MV-4-11 (cell line): Measurements from ENCODE around the gene DIDO1.

Source experiments
- DNase-seq: peaks from one replicate; lab custom pipeline; 2025; lab: John Stamatoyannopoulos, UW

The DIDO1 gene

DNA sequence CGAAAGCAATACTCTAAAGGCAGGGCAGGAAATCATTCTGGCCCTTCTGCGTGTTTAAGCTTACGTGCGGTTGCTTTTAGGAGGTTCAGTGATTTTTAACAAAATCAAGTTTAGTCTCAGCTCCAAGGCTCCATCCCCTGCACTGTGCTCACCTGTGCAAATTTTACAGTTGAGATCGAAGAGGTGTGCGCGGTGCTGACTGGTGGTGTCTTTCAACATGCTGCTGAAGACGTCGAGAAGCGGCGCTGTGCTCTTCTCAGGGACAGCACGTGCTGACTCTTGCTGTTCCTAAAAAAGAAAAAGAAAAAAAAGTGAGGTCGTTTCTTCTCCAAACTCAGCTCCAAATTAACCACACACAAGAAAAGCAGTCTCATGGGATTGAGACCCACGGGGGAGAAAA, 32.0 kb downstream of the DIDO1 start:
- no peak for DNase-seq

GRCh38 chr20:62893700-62894099, 32.6 kb downstream of the DIDO1 start:
- no peak for DNase-seq

DNA sequence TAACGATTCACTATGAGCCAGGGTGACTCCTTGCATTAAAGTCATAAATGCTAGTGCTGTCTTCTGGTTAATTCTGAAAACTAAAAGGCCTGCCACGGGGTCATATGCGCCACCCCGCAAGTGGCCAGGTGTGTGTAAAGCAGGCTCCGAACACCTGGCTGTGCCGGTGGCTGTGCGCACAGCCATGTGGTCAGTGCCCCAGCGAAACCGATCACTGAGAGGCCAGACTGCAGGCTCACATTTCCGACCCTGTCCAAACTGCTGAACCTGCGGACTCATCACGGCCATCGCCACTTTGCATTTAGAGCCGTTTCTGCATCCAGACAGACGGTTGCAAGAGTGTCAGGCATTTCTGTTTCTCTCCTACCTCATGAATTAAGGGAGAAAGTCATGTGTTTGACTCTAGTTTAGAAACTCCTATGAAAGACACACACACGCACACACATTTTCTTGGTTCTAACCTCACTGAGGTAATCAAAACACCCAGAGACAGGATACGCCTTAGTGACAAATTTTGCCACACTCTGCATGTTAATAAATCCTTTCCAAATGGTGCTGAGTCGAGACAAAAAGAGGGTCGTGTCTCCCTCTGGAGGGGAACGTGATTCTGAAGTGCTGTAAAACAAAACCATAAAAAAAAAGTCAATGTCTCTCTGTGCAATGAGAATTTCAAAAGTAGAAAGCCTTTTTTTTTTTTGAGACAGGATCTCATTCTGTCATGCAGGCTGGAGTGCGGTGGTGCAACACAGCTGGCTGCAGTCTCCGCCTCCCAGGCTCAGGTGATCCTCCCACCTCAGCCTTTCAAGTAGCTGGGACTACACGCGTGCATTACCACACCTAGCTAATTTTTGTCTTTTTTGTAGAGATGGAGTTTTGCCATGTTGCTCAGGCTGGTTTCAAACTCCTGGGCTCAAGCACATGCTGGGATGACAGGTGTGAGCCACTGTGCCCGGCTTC, 33.7 kb downstream of the DIDO1 start:
- no peak for DNase-seq

DNA sequence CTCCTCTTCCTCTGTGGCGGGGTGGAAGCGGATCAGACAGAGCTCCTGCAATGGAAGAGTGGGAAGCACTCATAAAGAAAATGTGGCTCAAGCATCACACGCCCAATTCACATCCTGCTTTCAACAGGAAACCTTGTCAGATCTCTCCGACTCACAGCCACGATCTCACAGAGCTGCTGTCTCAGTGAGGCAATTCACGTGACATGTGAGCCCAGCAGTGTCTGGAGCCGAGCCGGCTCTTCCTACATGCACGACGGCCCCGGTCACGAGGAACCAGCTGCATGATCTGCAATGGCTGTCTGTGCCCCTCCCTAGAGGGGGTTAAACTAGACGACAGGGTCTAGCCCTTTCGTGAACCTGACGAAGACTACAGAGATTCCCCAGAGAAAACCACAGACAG, 35.2 kb downstream of the DIDO1 start:
- DNase-seq, result no peak

DNA sequence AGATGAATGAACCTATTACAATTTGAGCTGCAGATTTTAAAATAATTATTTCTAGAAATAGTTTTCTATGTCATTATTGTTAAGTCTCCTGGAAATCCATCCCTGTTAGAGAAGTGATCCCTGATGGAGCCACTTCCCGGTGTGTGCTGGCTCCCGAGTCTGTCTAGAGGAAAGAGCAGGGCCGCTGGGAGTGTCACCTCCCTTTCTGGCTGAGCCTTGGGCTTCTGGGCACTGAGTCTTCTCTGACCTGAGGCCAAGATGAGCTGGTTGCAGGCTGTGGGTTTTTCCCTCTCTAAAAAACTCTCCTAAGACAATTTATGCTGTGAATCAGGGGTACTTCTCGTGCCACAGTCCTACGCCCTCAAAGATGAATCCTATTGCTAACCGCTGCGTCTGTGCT, 35.9 kb downstream of the DIDO1 start:
- no peak for DNase-seq

- no peak for DNase-seq
Observed at GRCh38 chr20:62889871-62890270, 36.4 kb downstream of the DIDO1 start.

DNA sequence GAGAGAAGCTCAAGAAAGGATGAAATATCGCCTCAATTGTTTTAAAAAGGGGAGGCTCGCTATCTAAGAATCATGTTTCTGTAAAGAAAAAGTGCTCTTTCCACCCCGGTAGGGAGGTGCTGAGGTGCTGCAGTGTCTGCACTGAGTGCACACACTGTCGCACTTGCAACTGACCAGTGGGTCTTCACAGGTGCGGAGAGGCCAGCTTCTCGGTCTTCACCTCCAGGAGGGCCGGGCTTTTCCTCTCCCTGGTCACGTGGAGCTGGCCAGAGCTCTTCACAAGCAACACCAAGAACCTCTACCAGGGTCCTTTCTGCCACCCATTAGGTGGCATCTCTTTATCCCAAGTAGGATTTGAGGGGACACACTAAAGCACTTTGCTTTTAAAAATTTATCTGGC, 36.9 kb downstream of the DIDO1 start:
- DNase-seq, result no peak

- DNase-seq, result no peak
Observed at GRCh38 chr20:62888910-62889309, 37.4 kb downstream of the DIDO1 start.

GRCh38 chr20:62888406-62888805, 37.9 kb downstream of the DIDO1 start:
- DNase-seq, result no peak

GRCh38 chr20:62887860-62888239, 38.5 kb downstream of the DIDO1 start:
- no peak for DNase-seq

DNA sequence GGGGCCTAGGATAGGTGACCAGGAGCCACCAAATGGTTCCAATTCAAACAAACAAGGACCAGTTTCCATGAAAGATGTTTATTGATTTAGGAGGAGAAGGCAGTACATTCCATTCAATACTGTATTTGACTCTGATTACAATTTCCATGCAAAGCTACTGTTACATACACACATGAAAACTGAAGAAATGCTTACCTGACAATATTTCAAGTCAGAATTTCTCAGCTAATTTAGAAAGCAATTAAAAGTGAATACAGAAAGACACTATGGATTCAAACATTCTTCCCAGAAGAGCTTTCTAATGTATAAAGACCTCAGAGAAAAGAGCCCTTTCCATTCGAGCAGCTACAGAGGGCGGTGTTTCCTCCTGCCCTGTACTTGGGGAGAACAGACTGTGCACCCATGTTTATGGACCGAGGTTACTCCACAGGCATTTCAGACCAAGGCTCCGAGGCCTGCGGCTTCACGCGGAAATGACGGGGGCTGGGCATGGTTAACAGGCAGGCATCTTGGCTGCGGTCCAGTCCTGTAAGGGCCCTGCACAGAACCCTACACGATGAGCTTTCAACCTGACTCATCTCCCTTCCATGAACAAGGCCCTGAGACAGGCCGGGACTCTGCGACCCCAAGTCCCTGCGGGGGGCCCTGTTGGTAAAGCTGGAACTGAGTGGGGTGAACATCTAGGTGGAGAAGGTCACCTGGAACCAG, 39.0 kb downstream of the DIDO1 start:
- peak; percentile 96 for DNase-seq

DNA sequence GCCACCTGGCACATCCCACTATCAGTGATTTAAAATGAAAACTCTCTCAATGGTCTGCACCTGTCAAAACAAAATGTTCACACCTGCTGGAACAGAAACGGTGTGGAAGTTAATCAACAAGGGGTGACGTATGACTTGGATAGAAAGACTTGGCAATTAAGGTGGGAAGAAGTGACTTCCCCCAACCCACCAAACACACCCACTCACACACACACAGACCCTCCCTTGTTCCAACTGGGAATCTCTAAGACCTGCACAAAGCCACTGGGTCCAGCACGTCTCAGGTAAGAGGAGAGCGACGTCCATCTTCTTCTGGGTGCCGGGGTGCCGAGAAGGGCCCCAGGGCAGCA, 39.6 kb downstream of the DIDO1 start:
- DNase-seq, result no peak

GRCh38 chr20:62885896-62886708, 40.2 kb downstream of the DIDO1 start:
- no peak for DNase-seq

DNA sequence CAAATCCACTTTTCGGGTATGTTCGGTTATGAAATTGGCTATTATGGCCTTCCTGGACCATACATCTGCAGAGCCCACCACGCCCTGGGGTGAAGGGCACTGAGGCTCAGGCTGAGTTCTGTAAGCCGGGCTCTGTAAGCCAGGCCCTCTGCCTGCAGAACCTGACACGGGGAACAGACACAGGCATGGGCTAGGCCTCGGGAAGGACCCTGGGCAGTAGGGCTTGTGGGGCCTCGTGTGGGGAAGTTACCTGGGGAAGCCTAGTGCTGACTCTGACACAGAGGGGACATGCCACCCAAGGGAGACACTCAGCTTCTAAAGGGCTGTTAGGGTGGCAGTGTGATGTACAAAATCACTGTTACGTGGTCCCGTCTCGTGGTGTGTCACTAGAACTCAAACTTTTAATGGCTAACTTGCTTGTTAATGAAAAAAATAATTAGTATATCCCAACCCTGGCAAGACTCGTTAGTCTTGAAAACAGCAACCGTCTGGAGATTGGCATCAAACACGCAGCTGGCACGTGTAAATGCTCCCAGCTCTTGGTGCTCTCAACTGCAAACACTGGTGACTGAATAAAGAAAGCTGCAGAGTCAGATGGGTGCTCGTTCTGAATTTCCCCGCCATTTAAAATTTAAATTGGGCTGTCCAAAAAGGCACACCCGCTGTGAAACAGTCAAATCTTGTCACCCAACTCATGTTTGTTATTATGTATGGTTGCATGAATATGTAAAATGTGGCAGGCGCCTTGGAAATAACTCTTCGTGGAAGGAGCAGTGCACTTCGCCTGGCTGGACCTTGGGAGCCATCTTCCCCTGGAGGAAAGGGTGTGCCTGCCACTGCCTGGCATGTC, 41.0 kb downstream of the DIDO1 start:
- DNase-seq, result no peak

DNA sequence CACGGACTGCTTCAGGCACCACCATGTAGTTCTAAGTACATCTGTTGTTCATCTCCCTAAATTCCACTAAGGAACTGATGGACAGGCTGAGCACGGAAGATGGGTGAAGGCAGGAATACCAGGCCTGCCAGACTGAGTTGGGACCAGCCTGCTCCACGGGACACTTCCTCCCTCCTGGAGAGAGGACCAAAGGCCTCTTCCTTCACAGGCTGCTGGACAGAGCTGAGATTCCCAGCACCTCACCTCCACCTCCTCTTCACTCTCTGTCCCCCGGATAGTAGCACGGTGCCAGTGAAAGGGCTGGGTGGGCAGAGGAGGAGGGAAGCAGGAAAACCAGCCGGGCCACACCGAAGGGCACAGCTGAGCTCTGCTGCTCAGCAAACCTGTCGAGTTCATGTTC, 41.7 kb downstream of the DIDO1 start:
- DNase-seq, result no peak

GRCh38 chr20:62882426-62882825, 43.9 kb downstream of the DIDO1 start:
- no peak for DNase-seq

- no peak for DNase-seq
Observed at GRCh38 chr20:62881662-62882395, 44.5 kb downstream of the DIDO1 start.

DNA sequence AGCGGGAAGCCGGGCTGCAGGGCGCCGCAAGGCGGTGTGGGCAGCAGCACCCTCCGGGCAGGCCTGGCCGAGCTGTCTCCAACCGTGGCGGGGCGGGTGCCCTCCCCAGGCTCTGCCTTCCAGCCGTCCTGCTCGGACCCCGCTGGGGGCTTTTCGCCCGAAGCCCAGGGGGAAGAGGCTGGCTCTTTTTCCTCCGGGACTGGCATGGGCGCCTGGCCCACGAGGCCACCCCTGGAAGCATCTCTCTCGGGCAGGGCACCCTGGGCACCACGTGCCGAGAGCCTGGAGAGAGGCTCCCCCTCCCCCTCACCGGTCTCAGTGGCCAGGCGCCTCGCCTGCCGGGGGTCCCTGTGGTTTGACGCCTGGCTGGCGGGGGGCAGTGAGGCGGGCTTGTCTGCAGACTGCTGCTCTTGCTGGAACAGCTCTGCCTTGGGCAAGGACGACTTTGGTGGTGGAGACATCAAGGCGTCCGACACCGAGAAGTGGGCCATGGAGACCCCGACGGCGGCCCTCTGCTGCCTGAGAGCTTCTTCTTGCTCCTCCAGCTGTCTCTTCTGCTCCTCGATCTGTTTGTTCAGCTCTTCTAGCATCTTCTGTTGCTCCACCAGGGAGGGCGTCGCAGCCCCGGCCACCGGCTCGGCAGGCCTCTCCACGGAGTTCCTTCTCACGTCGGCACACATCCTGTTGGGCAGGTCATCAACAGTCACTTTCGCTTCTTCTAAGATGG, 45.2 kb downstream of the DIDO1 start:
- DNase-seq, result no peak

DNA sequence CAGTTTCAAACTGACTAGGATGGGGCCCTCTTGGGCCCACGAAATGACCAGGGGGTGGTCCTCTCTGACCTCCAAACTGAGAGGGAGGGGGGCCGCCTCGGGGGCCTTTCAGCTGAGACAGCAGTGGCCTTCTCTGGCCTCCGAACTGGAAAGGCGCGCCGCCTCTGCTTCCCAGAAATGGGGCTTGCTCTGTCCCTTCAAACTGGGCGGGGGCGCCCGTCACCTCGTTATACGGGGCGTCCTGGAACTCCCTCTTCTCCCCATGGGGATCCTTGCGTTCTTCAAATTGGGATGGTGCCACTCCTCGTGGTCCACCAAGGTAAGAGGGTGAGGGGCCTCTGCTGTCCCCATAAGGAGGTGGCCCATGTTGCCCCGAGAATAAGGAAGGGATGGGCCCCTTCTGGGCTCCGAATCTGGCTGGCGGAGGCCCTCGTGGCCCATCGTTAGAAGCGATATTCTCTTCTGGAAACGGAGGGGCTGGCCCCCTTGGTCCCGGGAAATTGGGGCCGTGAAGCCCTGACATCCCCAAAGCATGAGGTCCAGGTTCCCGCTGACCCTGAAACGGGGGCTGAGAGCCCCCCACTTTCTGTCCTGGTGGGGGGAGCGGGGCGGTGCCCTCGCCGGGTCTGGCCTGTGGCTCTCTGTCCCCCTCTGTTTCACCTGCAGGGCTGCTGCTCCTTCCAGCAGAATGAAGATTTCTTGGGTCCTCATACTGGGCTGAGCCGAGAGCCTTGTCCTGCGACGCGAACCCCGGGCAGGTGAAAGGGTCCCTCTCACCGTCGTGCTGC, 46.0 kb downstream of the DIDO1 start:
- no peak for DNase-seq
